Right renal pelvis (tissue), 4 donors: ENCODE results near the gene CASS4. TPM values are rescaled to one million over a fixed set of nuclear protein-coding genes. Genes with fewer than 3 reads are reported as not detected.
"Not testable (repeated sequence)": the region's sequence is repeated elsewhere in the genome, so short reads cannot be mapped to it uniquely, and the experiment has no call there.

ENCODE experiments used
- DNase-seq, 4 donors: peaks; one replicate each; pipeline ENCODE4 v3.0.0-alpha.2; 2013; ENCODE audit warnings: low read depth in 4 of 4, low spot score in 3 of 4, missing footprints in 1 of 4
- polyA plus RNA-seq, 4 donors: library from polyadenylated mRNA; unstranded; fragments of 120-200 nt; gene quantifications; one replicate each; pipeline ENCODE4 v1.2.1, GENCODE V29; 2013; ENCODE audit not compliant: insufficient read length in 4 of 4

Gene CASS4, protein sequence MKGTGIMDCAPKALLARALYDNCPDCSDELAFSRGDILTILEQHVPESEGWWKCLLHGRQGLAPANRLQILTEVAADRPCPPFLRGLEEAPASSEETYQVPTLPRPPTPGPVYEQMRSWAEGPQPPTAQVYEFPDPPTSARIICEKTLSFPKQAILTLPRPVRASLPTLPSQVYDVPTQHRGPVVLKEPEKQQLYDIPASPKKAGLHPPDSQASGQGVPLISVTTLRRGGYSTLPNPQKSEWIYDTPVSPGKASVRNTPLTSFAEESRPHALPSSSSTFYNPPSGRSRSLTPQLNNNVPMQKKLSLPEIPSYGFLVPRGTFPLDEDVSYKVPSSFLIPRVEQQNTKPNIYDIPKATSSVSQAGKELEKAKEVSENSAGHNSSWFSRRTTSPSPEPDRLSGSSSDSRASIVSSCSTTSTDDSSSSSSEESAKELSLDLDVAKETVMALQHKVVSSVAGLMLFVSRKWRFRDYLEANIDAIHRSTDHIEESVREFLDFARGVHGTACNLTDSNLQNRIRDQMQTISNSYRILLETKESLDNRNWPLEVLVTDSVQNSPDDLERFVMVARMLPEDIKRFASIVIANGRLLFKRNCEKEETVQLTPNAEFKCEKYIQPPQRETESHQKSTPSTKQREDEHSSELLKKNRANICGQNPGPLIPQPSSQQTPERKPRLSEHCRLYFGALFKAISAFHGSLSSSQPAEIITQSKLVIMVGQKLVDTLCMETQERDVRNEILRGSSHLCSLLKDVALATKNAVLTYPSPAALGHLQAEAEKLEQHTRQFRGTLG
- 1 to 10 TPM; 2.8 to 3.9 (median 3.6) TPM for polyA plus RNA-seq

DNA sequence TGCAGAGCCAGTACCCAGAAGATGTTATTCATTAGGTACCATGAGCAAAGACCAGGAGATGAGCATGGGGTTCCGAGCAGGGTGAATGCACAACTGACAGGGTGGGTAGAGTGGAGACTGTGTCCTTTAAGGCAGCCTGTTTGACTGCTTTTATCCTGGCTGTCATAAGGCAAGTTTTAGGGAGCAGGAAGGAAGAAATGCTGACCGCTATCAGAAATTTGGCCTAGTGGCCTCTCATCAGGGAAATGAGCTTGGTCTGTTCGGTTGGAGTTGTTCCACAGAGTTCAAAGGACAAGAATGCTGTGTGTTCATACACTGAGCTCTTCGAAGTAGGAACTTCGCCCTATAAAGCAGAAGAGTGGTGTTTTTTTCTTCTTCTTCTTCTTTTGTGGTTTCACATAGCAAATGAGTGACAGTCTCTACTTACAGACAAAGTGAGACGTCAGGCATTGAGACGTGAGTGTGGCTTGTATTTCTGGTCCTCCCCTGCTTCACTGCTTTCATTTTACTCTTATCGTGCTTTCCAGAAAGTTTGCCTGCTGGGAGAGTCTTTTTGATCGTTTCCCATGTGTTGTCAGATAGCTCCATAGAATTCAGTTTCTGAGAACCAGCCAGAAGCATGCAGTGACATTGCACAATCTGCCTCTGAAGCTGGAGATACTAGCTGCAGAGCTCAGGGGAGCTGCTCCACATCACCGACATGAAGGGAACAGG, at the start of gene CASS4:
Gene CASS4, plus strand, starts transcription at position 502 of the 714 bp plus-strand sequence. Its CDS starts 199 bp downstream, at position 701.
- DNase-seq: peak in 1 of 4 donors; percentile 47

GRCh38 chr20:56362833-56363413, 49.1 kb upstream of the CASS4 start:
- no peak for DNase-seq

DNA sequence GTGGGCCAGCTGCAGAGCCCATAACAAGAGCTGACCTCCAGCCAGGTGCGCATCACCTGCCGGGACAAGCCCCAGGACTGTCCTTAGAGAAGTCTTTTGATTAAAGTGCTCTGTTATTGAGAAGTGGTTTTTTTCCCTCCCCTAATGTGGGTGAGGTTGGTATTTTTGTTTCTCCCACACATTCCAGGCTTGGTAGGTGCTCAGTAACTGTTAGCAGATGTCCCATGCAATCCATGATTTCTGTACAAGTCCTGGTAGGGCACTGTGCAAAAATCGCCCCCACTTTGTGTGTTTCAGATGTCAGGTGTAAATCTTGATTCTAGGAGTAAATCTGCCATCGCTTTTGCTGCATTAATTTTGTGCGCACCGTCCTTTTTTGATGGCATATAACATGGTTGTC, 48.6 kb upstream of the CASS4 start:
- no peak for DNase-seq

- no peak for DNase-seq
Observed at GRCh38 chr20:56368351-56369134, 43.5 kb upstream of the CASS4 start.

GRCh38 chr20:56369179-56369578, 42.9 kb upstream of the CASS4 start:
- DNase-seq: no peak

GRCh38 chr20:56371977-56372376, 40.1 kb upstream of the CASS4 start:
- DNase-seq: no peak

GRCh38 chr20:56372850-56373249, 39.2 kb upstream of the CASS4 start:
- DNase-seq: no peak

GRCh38 chr20:56373942-56374341, 38.1 kb upstream of the CASS4 start:
- DNase-seq: no peak

GRCh38 chr20:56376331-56376730, 35.7 kb upstream of the CASS4 start:
- no peak for DNase-seq

DNA sequence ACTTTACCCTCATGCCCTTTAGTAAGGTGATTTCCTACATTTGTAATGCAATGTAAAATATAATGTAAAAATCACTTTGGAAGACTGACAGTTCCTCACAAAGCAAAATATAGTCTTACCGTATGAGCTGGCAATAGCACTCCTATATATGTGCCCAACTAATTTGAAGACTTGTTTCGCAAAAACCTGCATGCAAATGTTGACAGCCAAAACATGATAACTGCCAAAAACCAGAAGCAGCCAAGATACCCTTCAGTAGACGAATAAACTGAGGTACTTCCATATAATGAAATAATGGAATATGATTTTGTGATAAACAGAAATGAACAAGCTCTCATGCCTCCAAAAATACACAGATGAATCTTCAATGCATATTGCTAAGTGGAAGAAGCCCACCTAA, 33.7 kb upstream of the CASS4 start:
- no peak for DNase-seq

GRCh38 chr20:56380375-56380774, 31.7 kb upstream of the CASS4 start:
- no peak for DNase-seq

- DNase-seq: no peak
Observed at GRCh38 chr20:56381501-56381900, 30.6 kb upstream of the CASS4 start.

- DNase-seq: no peak
Observed at GRCh38 chr20:56382696-56383095, 29.4 kb upstream of the CASS4 start.

DNA sequence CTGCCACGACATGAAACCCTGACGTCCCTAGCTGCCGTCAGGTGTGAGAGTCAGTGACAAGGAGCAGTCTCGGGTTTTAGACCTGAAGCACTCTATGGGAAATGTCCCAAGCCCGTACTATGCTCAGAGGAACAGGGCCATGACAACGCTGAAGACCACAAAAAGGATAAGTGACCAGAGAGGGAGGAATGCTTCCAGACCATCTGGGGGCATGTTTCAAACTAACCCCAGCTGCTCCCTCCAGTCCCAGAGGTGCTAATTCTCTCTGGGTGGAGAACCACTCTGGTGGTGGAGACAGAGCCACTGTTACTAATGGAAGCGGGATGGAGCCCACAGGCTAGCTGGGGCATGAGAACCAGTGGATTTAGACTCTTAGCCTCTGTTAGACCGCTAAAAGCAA, 28.7 kb upstream of the CASS4 start:
- no peak for DNase-seq

DNA sequence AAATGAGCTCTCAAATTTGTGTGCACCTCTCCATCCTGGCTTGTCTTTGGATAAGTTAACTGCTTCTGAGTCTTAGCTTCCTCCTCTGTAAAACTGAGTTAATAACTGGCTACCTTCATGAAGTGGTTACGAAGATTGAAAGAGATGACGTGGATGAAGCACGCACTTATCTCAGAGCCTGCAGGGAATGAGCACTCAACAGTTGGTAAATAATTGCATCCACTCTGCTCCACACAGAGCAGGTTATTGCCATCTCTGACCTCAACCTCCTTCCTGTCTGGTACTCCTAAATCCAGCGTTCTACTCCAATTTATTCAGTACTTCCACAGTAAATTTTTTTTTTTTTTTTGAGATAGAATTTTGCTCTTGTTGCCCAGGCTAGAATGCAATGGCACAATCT, 26.9 kb upstream of the CASS4 start:
- no peak for DNase-seq

DNA sequence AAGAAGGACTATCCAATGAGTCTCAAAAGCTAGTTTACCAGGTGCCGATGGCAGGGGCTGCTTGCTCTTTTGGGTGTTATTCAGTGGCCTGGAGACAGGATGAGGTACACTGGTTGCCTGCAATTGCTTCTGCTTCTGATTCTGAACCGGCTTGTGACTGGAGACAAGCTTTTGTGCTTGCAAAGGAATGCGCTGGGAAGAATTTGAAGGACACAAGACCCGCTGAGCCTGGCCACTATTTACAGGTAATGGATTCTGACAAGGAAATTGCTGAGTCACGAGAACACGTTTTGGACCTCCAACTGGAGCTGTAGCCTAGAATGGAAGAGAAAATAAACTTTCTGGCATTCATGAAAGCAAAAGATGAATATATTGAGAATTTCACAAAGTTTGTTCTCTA, 25.8 kb upstream of the CASS4 start:
- no peak for DNase-seq

DNA sequence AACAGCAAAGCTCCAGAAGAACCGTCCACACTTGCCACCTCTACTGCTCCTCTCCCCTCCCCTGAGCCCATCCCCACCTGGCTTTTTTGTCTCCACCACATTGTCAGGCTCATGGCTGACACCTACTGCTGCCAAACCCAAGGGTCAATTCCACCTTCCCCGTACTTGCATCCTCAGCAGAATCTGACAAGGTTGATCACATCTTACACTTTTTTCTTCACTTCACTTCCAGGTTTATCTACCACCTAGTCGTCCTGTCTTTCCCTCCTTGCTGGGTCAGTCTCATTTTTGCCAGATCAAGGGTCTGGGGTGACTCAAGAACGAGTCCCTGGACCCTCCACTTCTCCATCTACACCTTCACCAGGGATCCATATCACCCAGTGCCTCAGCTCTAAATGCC, 23.2 kb upstream of the CASS4 start:
- DNase-seq: no peak

DNA sequence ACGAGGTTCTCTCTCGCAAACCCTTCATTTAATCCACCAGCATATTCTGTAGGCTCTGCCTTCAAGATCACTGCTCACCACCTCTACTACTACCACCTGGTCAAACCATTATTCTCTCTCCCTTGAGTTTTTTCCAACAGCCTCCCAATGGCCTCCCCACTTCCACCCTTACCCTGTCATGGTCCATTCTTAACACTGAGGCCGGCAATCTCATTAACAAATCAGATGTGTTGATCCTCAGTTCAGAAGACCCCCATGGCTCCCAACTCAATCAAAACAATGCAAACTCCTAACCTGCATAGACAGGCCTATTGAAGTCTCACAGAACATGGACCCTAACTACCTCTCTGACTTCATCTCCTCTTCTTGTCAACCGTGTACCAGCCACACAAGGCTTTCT, 22.3 kb upstream of the CASS4 start:
- no peak for DNase-seq

DNA sequence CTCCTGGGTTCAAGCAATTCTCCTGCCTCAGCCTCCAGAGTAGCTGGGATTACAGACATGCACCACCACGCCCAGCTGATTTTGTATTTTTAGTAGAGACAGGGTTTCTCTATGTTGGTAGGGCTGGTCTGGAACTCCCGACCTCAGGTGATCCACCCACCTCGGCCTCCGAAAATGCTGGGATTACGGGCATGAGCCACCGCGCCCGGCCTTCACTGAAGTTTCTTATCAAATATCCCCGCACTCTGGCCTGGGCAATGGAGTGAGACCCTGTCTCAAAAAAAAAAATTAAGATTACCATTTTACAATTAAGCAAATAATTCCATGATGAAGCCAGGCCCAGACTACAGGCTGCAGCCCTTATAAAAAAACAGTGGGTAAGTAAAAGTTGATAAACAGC, 21.7 kb upstream of the CASS4 start:
- DNase-seq: not testable (repeated sequence)

- DNase-seq: no peak
Observed at GRCh38 chr20:56391037-56391436, 21.0 kb upstream of the CASS4 start.
